Subcutaneous abdominal adipose tissue (tissue), 5 donors: ENCODE data around the gene ARMC6.
A peak's percentile ranks its signal among the peaks of the same experiment; 100 is the strongest.
"Not testable (repeated sequence)": the region's sequence is repeated elsewhere in the genome, so short reads cannot be mapped to it uniquely, and the experiment has no call there.

ENCODE experiments used
- H3K27ac ChIP-seq: one replicate; pipeline ENCODE4 v1.7.0; 2013; ENCODE audit warnings: low read depth, mild to moderate bottlenecking, inconsistent platforms, low read length, moderate library complexity
- H3K27me3 ChIP-seq, 5 donors: one replicate each; pipeline ENCODE4 v1.7.0; 2013; ENCODE audit warnings: low read length in 5 of 5, inconsistent platforms in 1 of 5; ENCODE audit not compliant: control insufficient read depth in 5 of 5, insufficient read depth in 4 of 5
- H3K36me3 ChIP-seq, 5 donors: one replicate each; pipeline ENCODE4 v1.7.0; 2013; ENCODE audit warnings: low read length in 5 of 5; ENCODE audit not compliant: control insufficient read depth in 5 of 5, insufficient read depth in 5 of 5
- H3K4me1 ChIP-seq, 5 donors: one replicate each; pipeline ENCODE4 v1.7.0; 2013; ENCODE audit warnings: low read length in 5 of 5, mild to moderate bottlenecking in 3 of 5, moderate library complexity in 1 of 5; ENCODE audit not compliant: control insufficient read depth in 5 of 5, insufficient read depth in 5 of 5
- H3K4me3 ChIP-seq, 5 donors: one replicate each; pipeline ENCODE4 v1.7.0; 2013; ENCODE audit warnings: low read length in 5 of 5, low read depth in 1 of 5
- H3K9ac ChIP-seq, 5 donors: one replicate each; pipeline ENCODE4 v1.7.0; 2013; ENCODE audit warnings: low read length in 5 of 5, mild to moderate bottlenecking in 4 of 5, moderate library complexity in 3 of 5
- H3K9me3 ChIP-seq, 5 donors: one replicate each; pipeline ENCODE4 v1.7.0; 2013; ENCODE audit warnings: low read length in 5 of 5; ENCODE audit not compliant: control insufficient read depth in 5 of 5
- donor health status: healthy.
- donor health status: healthy.
- donor health status: healthy.
- donor health status: healthy.
- donor health status: healthy.

Gene ARMC6

DNA sequence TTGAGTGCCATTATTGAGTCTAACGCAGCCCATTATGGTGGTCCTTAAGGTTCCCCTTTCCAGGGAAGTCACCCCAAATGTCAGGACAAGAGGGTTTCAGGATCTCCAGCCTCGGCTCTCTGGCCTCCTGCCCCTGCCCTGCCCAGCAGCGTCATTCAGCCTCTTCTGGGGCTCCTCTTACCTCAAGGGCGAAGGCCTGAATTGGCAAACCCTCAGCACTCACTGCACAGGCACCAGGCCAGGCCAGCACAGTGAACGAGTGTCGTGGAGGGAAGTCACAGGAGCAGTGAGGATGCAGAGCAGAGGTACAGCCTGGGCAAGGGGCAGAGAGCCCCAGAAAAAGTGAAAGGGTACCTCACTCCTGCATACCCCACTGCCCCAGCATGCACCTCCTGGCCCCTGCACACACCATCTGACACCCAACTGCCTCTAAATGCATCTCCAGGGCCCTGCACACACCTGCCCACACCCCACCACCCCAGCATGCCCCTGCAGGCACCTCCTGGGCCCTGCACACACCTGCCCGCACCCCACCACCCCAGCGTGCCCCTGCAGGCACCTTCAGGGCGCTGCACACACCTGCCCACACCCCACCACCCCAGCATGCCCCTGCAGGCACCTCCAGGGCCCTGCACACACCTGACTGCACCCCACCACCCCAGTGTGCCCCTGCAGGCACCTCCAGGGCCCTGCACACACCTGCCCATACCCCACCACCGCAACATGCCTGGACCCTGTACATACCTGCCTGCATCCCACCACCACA lies 50.2 kb downstream of the ARMC6 start:
- no peaks in the 10 kb centered on the region for H3K9me3 ChIP-seq
- H3K9ac ChIP-seq = no peak overlapping the region
- H3K4me3 ChIP-seq = no peak overlapping the region
- peaks cover 2 to 10% (median 8%) of the 10 kb centered on the region in 5 donors for H3K4me1 ChIP-seq
- no peaks in the 10 kb centered on the region for H3K27me3 ChIP-seq
- peaks cover 0 to 8% (median 4%) of the 10 kb centered on the region in 5 donors for H3K36me3 ChIP-seq
- no peak overlapping the region for H3K27ac ChIP-seq

DNA sequence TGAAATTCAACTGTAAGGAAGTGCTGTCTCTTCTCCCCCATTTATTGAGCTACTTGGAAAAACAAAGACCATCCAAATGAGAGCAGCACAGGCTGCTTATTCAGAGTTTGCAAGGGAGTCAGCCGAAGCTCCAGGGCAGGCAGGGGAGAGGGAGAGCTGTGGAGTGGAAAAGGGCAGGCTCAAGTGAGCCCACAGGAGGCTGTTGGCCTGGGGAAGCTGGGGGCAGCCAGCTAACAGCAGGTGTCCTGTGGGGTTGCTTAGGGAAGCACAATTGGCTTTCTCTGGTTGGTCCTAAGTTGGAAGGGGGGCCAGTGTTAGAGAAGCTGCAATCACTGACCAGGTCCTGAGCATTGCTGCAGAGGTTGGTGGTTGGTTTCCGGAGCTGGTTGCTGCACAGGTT lies 54.3 kb downstream of the ARMC6 start:
- Histone ChIP-seq H3K9ac (no peak overlapping the region), H3K4me3 (no peak overlapping the region), H3K4me1 (no peaks in the 10 kb centered on the region), H3K9me3 (no peaks in the 10 kb centered on the region), H3K27me3 (no peaks in the 10 kb centered on the region), H3K27ac (no peak overlapping the region), H3K36me3 (peaks cover 0 to 13% (median 5%) of the 10 kb centered on the region in 5 donors)

DNA sequence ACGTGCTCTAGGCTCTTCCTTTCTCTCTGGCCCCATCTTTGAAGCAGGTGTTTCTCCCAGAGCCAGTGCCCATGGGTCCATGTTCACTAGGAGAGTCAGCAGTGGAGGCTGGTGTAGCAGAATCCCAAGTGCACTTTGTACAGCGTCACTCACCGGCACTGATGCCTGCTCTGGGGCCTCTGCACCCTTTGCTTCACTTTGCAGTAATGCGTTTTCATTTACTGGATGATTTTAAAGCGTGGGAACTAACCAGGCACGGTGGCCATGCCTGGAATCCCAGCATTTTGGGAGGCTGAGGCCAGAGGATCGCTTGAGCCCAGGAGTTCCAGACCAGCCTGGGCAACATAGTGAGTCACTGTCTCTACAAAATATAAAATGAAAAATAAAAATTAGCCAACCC lies 61.1 kb downstream of the ARMC6 start:
- Histone ChIP-seq H3K27ac (no peak overlapping the region), H3K4me1 (peaks cover 0 to 11% (median 10%) of the 10 kb centered on the region in 5 donors)

DNA sequence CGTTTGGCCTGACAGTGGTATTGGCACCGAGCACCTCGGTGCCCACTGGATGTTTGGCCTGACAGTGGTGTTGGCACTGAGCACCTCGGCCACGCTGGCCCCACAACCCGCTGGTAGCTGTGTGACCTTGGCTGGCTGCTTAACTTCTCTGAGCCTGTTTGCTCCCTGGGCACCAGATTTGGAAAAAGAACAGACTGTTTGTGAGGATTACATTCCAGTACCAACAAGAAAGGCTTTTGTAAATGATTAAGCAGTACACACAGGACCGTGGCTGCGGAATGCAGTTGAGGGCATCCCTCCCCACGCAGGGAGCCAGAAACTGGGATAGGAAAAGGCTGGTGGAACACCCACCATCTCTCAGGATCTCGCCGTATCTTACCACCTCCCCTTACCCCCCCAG lies 62.3 kb downstream of the ARMC6 start:
- H3K4me1 ChIP-seq = peaks cover 0 to 13% (median 12%) of the 10 kb centered on the region in 5 donors
- no peaks in the 10 kb centered on the region for H3K9me3 ChIP-seq
- H3K9ac ChIP-seq = no peak overlapping the region
- no peak overlapping the region for H3K27ac ChIP-seq
- H3K36me3 ChIP-seq = peaks cover 0 to 32% (median 16%) of the 10 kb centered on the region in 5 donors
- H3K4me3 ChIP-seq = no peak overlapping the region
- no peaks in the 10 kb centered on the region for H3K27me3 ChIP-seq

More for the DNA sequence above, 61.1 kb downstream of the ARMC6 start:
- Histone ChIP-seq H3K4me3 (no peak overlapping the region), H3K9ac (no peak overlapping the region), H3K27me3 (no peaks in the 10 kb centered on the region), H3K36me3 (peaks cover 0 to 28% (median 16%) of the 10 kb centered on the region in 5 donors), H3K9me3 (no peaks in the 10 kb centered on the region)

DNA sequence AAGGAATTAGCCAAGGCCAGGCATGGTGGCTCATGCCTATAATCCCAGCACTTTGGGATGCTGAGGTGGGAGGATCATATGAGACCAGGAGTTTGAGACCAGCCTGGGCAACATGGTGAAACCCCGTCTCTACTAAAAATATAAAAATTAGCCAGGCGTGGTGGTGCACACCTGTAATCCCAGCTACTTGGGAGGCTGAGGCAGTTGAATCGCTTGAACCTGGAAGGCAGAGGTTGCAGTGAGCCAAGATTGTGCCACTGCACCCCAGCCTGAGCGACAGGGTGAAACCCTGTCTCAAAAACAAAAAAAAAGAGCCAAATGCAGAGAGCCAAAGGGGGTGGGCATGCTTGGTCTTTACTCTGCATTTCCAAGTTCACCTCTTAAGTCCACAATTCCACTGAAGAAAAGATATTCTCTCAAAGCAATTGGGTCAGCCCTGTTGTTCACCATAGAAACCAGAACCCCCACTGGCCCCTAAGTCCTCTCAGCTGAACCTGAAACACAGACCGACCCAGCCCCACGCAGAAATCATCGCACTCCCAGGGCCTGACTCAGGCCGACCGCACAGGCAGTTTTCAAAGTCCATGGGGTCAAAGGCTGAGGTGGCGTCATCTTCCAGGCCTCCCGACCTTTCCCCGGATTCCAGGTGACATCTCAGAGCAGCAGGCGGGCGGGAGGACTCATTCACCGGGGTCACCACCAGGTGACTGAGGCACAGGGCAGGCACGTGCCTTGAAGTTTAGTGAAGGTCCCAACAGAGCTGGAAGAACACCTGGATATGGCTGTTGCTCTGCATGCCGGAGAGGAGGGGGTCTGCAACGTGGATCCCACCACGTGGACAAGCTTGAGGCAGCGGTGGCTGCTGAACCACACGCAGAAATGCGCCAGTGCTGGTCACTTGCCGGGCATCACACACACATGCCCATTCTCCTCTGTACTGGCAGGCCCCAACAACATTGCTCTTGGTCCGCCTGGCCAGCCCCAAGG lies 63.5 kb downstream of the ARMC6 start:
- H3K36me3 ChIP-seq = peaks cover 0 to 39% (median 25%) of the 10 kb centered on the region in 5 donors
- no peaks in the 10 kb centered on the region for H3K27me3 ChIP-seq
- H3K27ac ChIP-seq = no peak overlapping the region
- no peaks in the 10 kb centered on the region for H3K9me3 ChIP-seq
- peaks cover 0 to 13% (median 12%) of the 10 kb centered on the region in 5 donors for H3K4me1 ChIP-seq
- no peak overlapping the region for H3K4me3 ChIP-seq
- H3K9ac ChIP-seq = no peak overlapping the region

DNA sequence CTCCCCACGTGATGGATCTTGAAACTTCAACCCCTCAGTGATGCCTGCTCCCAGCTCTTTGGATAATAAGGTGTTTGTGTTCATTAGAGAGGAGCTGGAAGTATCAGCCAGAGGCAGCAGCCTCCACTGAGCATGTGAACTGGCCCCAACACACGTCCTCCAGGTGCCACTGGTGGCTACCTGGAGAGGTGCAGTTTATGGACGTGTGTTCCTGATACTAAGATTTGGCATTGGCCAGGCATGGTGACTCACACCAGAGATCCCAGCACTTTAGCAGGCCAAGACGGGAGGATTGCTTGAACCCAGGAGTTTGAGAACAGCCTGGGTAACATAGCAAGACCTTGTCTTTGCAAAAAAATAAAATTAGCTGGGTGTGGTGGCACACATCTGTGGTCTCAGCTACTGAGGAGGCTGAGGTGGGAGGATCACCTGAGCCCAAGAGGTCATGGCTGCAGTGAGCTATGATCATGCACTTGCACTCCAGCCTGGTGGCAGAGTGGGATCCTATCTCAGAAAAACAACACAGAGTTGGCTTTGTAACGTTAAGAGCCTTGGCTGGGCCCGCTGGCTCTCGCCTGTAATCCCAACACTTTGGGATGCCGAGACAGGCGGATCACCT lies 64.8 kb downstream of the ARMC6 start:
- Histone ChIP-seq H3K4me1 (peaks cover 0 to 13% (median 12%) of the 10 kb centered on the region in 5 donors), H3K9me3 (no peaks in the 10 kb centered on the region), H3K9ac (no peak overlapping the region), H3K27ac (no peak overlapping the region), H3K27me3 (no peaks in the 10 kb centered on the region), H3K36me3 (peaks cover 0 to 38% (median 25%) of the 10 kb centered on the region in 5 donors), H3K4me3 (no peak overlapping the region)

DNA sequence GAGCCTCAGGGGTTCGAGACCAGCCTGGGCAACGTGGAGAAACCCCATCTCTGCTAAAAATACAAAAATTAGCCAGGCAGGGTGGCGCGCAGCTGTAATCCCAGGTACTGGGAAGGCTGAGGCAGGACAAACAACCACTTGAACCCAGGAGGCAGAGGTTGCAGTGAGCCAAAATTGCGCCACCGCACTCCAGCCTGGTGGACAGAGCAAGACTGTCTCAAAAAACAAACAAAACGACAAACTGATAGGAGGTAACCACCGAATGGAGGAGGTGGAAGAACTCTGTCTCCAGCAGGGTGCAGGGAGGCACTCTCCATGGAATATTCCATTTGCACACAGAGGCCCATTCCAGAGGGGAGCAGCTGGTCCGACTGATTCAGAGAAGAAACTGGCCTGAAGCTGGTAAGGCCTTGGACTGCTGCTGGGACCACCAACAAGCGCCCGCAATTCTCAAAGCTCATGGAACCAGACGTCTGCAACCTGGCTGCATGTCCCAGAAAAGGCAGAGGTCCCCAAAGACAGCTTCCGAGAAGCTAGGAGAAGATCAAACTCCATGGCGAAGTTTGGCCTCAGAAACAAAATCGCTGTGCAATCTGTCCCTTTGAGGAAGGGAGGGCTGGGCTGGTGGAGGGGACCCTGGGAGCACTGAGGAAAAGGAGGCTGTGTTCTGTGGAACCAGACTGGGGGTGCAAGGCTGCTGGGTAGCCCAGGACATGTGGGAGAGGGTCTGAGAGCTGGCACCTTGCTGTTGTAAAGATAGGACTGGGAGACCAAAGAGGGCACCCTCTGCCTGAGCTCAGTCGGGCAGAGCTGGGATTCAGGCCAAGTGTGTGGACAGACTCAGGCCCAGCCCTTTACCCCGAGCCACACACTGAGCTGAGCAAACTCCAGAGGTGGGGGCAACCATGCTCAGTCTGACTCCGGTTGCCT lies 65.6 kb downstream of the ARMC6 start:
- Histone ChIP-seq H3K9me3 (no peaks in the 10 kb centered on the region), H3K4me1 (peaks cover 0 to 13% (median 12%) of the 10 kb centered on the region in 5 donors), H3K36me3 (peaks cover 0 to 38% (median 25%) of the 10 kb centered on the region in 5 donors), H3K27ac (peak overlapping the region; percentile 16), H3K4me3 (no peak overlapping the region), H3K27me3 (no peaks in the 10 kb centered on the region), H3K9ac (no peak overlapping the region)

DNA sequence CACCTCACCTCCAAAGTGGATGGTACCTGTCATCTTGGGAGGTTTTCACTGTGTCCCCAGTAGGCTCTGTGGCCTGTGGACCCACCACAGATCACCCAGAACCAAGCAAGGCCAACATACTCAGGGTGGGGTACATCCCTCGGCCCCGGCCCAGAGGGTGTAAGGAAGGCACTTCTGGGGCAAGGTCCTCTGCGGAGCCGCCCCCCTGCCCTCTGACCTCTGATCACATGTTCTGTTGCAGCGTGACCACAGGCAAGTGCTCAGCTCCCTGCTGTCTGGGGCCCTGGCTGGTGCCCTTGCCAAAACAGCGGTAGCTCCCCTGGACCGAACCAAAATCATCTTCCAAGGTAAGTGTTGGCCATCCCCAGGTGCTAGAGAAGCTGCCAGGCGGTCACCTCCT lies 68.1 kb downstream of the ARMC6 start:
- no peak overlapping the region for H3K9ac ChIP-seq
- no peak overlapping the region for H3K27ac ChIP-seq
- no peaks in the 10 kb centered on the region for H3K27me3 ChIP-seq
- no peak overlapping the region for H3K4me3 ChIP-seq
- peaks cover 0 to 24% (median 19%) of the 10 kb centered on the region in 5 donors for H3K4me1 ChIP-seq
- H3K36me3 ChIP-seq = peaks cover 0 to 33% (median 25%) of the 10 kb centered on the region in 5 donors
- no peaks in the 10 kb centered on the region for H3K9me3 ChIP-seq

DNA sequence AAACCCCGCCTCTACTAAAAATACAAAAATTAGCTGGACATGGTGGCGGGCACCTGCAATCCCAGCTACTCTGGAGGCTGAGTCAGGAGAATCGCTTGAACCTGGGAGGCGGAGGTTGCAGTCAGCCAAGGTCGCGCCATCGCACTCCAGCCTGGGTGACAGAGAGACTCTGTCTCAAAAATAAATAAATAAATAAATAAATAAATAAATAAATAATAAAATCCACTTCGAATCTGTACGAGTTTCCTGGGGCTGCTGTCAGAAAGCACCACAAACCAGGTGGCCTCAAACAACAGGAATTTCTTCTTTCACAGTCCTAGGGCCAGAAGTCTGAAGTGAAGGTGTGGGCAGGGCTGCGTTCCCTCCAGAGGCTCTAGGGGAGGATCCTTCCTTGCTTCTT lies 69.2 kb downstream of the ARMC6 start:
- not testable (repeated sequence) for H3K27ac ChIP-seq, H3K9ac ChIP-seq, H3K4me3 ChIP-seq, H3K27me3 ChIP-seq, H3K9me3 ChIP-seq
- peaks cover 0 to 24% (median 19%) of the 10 kb centered on the region in 5 donors for H3K4me1 ChIP-seq
- peaks cover 0 to 23% (median 19%) of the 10 kb centered on the region in 5 donors for H3K36me3 ChIP-seq
